ENCODE measurements around the gene SLC4A2.
"Not testable (repeated sequence)": the region's sequence is repeated elsewhere in the genome, so short reads cannot be mapped to it uniquely, and the experiment has no call there.

The SLC4A2 gene

GRCh38 chr7:151059367-151060112 lies at the start of gene SLC4A2:
SLC4A2 (plus strand) TSS chr7:151059589; CDS start chr7:151061988, 2,399 bp downstream.
- H3K4me3 ChIP-seq = peak within 1 kb of the TSS; percentile 61 to 95 (median 76)
- peak within 1 kb of the TSS; percentile 79 to 98 (median 92) for H3K27ac ChIP-seq

- peak overlapping the region in 4 of 21 experiments; percentile 18 to 72 (median 51) for H3K27ac ChIP-seq
- no peak overlapping the region for H3K4me3 ChIP-seq
Observed at GRCh38 chr7:151010037-151010306, 49.4 kb upstream of the SLC4A2 start.

- Histone ChIP-seq H3K4me3 (no peak overlapping the region), H3K27ac (peak overlapping the region in 7 of 21 experiments; percentile 1 to 72 (median 47))
Observed at GRCh38 chr7:151010307-151011096, 48.9 kb upstream of the SLC4A2 start.

GRCh38 chr7:151011097-151011409 lies 48.3 kb upstream of the SLC4A2 start:
- H3K27ac ChIP-seq = peak overlapping the region in 3 of 21 experiments; percentile 1 to 72 (median 55)
- no peak overlapping the region for H3K4me3 ChIP-seq

- not testable (repeated sequence) for H3K4me3 ChIP-seq, H3K27ac ChIP-seq
Observed at GRCh38 chr7:151011616-151012015, 47.8 kb upstream of the SLC4A2 start.

GRCh38 chr7:151012031-151012692 lies 47.2 kb upstream of the SLC4A2 start:
- Histone ChIP-seq H3K4me3 (no peak overlapping the region), H3K27ac (peak overlapping the region in 1 of 21 experiments; percentile 34)

- H3K27ac ChIP-seq = peak overlapping the region in 2 of 21 experiments; percentile 7 to 77
- H3K4me3 ChIP-seq = no peak overlapping the region
Observed at GRCh38 chr7:151012911-151013347, 46.5 kb upstream of the SLC4A2 start.

GRCh38 chr7:151013356-151013732 lies 46.0 kb upstream of the SLC4A2 start:
- H3K4me3 ChIP-seq = peak overlapping the region in 6 of 7 experiments; percentile 12 to 35 (median 20)
- H3K27ac ChIP-seq = peak overlapping the region in 4 of 21 experiments; percentile 7 to 77 (median 57)

GRCh38 chr7:151013733-151014497 lies 45.5 kb upstream of the SLC4A2 start:
- H3K4me3 ChIP-seq = peak overlapping the region; percentile 12 to 35 (median 21)
- peak overlapping the region in 14 of 21 experiments; percentile 1 to 83 (median 60) for H3K27ac ChIP-seq

- peak overlapping the region in 4 of 21 experiments; percentile 6 to 83 (median 22) for H3K27ac ChIP-seq
- no peak overlapping the region for H3K4me3 ChIP-seq
Observed at GRCh38 chr7:151014950-151015349, 44.4 kb upstream of the SLC4A2 start.

GRCh38 chr7:151015967-151016366 lies 43.4 kb upstream of the SLC4A2 start:
- H3K27ac ChIP-seq = no peak overlapping the region
- H3K4me3 ChIP-seq = no peak overlapping the region

- H3K4me3 ChIP-seq = no peak overlapping the region
- H3K27ac ChIP-seq = no peak overlapping the region
Observed at GRCh38 chr7:151016505-151016904, 42.9 kb upstream of the SLC4A2 start.

- Histone ChIP-seq H3K4me3 (no peak overlapping the region), H3K27ac (no peak overlapping the region)
Observed at GRCh38 chr7:151016942-151017341, 42.4 kb upstream of the SLC4A2 start.

GRCh38 chr7:151017370-151017952 lies 41.9 kb upstream of the SLC4A2 start:
- H3K27ac ChIP-seq = peak overlapping the region in 1 of 21 experiments; percentile 1
- H3K4me3 ChIP-seq = peak overlapping the region in 2 of 7 experiments; percentile 14 to 19

GRCh38 chr7:151017953-151018420 lies 41.4 kb upstream of the SLC4A2 start:
- peak overlapping the region in 5 of 7 experiments; percentile 0 to 29 (median 14) for H3K4me3 ChIP-seq
- H3K27ac ChIP-seq = peak overlapping the region in 1 of 21 experiments; percentile 1

GRCh38 chr7:151018421-151019129 lies 40.8 kb upstream of the SLC4A2 start:
- Histone ChIP-seq H3K4me3 (peak overlapping the region; percentile 8 to 29 (median 14)), H3K27ac (no peak overlapping the region)

GRCh38 chr7:151019130-151019447 lies 40.3 kb upstream of the SLC4A2 start:
- peak overlapping the region in 5 of 7 experiments; percentile 13 to 29 (median 16) for H3K4me3 ChIP-seq
- H3K27ac ChIP-seq = no peak overlapping the region

- Histone ChIP-seq H3K27ac (no peak overlapping the region), H3K4me3 (no peak overlapping the region)
Observed at GRCh38 chr7:151020231-151020630, 39.2 kb upstream of the SLC4A2 start.

- H3K27ac ChIP-seq = no peak overlapping the region
- H3K4me3 ChIP-seq = no peak overlapping the region
Observed at GRCh38 chr7:151023232-151023631, 36.2 kb upstream of the SLC4A2 start.

Data from skin epidermis (tissue), 12 donors.